ENCODE measurements around the gene GRIA4.
A peak's percentile ranks its signal among the peaks of the same experiment; 100 is the strongest.
"Not testable (repeated sequence)": the region's sequence is repeated elsewhere in the genome, so short reads cannot be mapped to it uniquely, and the experiment has no call there.

The GRIA4 gene

GRCh38 chr11:105723269-105723668 is 113.4 kb downstream of the GRIA4 start:
- no peak for DNase-seq

- DNase-seq, result no peak
Measured at GRCh38 chr11:105732611-105733010, 122.7 kb downstream of the GRIA4 start.

GRCh38 chr11:105734426-105734825 is 124.6 kb downstream of the GRIA4 start:
- no peak for DNase-seq

- no peak for DNase-seq
Measured at GRCh38 chr11:105738251-105738650, 128.4 kb downstream of the GRIA4 start.

GRCh38 chr11:105738986-105739795 is 129.3 kb downstream of the GRIA4 start:
- no peak for DNase-seq

GRCh38 chr11:105740164-105740903 is 130.5 kb downstream of the GRIA4 start:
- DNase-seq, result no peak

- DNase-seq, result no peak
Measured at GRCh38 chr11:105741488-105742020, 131.7 kb downstream of the GRIA4 start.

GRCh38 chr11:105754260-105754659 is 144.4 kb downstream of the GRIA4 start:
- DNase-seq, result no peak

GRCh38 chr11:105754716-105755115 is 144.8 kb downstream of the GRIA4 start:
- no peak for DNase-seq

- no peak for DNase-seq
Measured at GRCh38 chr11:105757107-105757506, 147.2 kb downstream of the GRIA4 start.

- no peak for DNase-seq
Measured at GRCh38 chr11:105763594-105763993, 153.7 kb downstream of the GRIA4 start.

GRCh38 chr11:105767931-105768330 is 158.1 kb downstream of the GRIA4 start:
- DNase-seq, result no peak

GRCh38 chr11:105769627-105770026 is 159.8 kb downstream of the GRIA4 start:
- DNase-seq, result no peak

GRCh38 chr11:105773452-105773851 is 163.6 kb downstream of the GRIA4 start:
- peak; percentile 29 for DNase-seq

- no peak for DNase-seq
Measured at GRCh38 chr11:105774899-105775298, 165.0 kb downstream of the GRIA4 start.

- DNase-seq, result no peak
Measured at GRCh38 chr11:105780781-105781525, 171.1 kb downstream of the GRIA4 start.

GRCh38 chr11:105781807-105782206 is 171.9 kb downstream of the GRIA4 start:
- no peak for DNase-seq

- DNase-seq, result no peak
Measured at GRCh38 chr11:105783216-105783615, 173.3 kb downstream of the GRIA4 start.

- DNase-seq, result not testable (repeated sequence)
Measured at GRCh38 chr11:105785850-105786249, 176.0 kb downstream of the GRIA4 start.

GRCh38 chr11:105786741-105787140 is 176.9 kb downstream of the GRIA4 start:
- no peak for DNase-seq

- DNase-seq, result no peak
Measured at GRCh38 chr11:105789579-105790420, 179.9 kb downstream of the GRIA4 start.

GRCh38 chr11:105790840-105791239 is 181.0 kb downstream of the GRIA4 start:
- DNase-seq, result no peak
